DND-41 (cell line): ENCODE data around the gene PHKB.

Source experiments
- ATAC-seq: fragments of 200-7000 bp; cut with Tn5 transposase; 3 replicates; pipeline ENCODE4 v1.9.1; 2021; ENCODE audit warnings: low read depth; ENCODE audit not compliant: insufficient read depth
- DNase-seq: peaks from one replicate; pipeline ENCODE4 v3.0.0-alpha.2; 2020
- H2AFZ ChIP-seq: 2 replicates; pipeline ENCODE4 v1.6.0; 2012; ENCODE audit warnings: low read depth, low read length
- H3K27ac ChIP-seq: 2 replicates; pipeline ENCODE4 v1.5.1; 2012; ENCODE audit warnings: low read length, inconsistent platforms
- H3K27me3 ChIP-seq: fragments of 200-600 bp; sonication (generic); 2 replicates; pipeline ENCODE4 v1.6.0; 2012; ENCODE audit warnings: low read length, mild to moderate bottlenecking, inconsistent platforms; ENCODE audit not compliant: insufficient read depth, poor library complexity
- H3K36me3 ChIP-seq: 2 replicates; pipeline ENCODE4 v1.5.1; 2012; ENCODE audit warnings: low read length, inconsistent platforms; ENCODE audit not compliant: insufficient read depth
- H3K4me1 ChIP-seq: 2 replicates; pipeline ENCODE4 v1.5.1; 2012; ENCODE audit warnings: mild to moderate bottlenecking, low read length; ENCODE audit not compliant: insufficient read depth
- H3K4me2 ChIP-seq: 2 replicates; pipeline ENCODE4 v1.6.0; 2012; ENCODE audit warnings: mild to moderate bottlenecking, moderate library complexity, low read length, inconsistent platforms; ENCODE audit not compliant: insufficient read depth
- H3K4me3 ChIP-seq, 2 experiments: fragments of 200-600 bp in 1 of 2; shearing (Covaris generic) in 1 of 2; 2 replicates each; pipeline ENCODE4 v1.5.1; 2012 to 2016; ENCODE audit warnings: inconsistent platforms in 2 of 2, low read length in 2 of 2, mild to moderate bottlenecking in 2 of 2, low read depth in 1 of 2, moderate library complexity in 1 of 2
- H3K79me2 ChIP-seq: 2 replicates; pipeline ENCODE4 v1.6.0; 2012; ENCODE audit warnings: low read length, inconsistent platforms; ENCODE audit not compliant: insufficient read depth
- H3K9ac ChIP-seq: 2 replicates; pipeline ENCODE4 v1.6.0; 2012; ENCODE audit warnings: low read depth, mild to moderate bottlenecking, inconsistent platforms, low read length, moderate library complexity
- H3K9me3 ChIP-seq: 2 replicates; pipeline ENCODE4 v1.5.1; 2012; ENCODE audit warnings: low read length, moderate library complexity, mild to moderate bottlenecking, inconsistent platforms; ENCODE audit not compliant: insufficient read depth, severe bottlenecking
- H4K20me1 ChIP-seq: 2 replicates; pipeline ENCODE4 v1.6.0; 2012; ENCODE audit warnings: low read length; ENCODE audit not compliant: insufficient read depth
- EZH2 ChIP-seq: IDR thresholded peaks from 3 replicates; pipeline ENCODE4 v1.6.1; 2012; ENCODE audit warnings: borderline replicate concordance, low read depth, mild to moderate bottlenecking, moderate library complexity, low read length, inconsistent platforms; ENCODE audit not compliant: severe bottlenecking
- TF ChIP-seq, protein P1 (sequence below): IDR thresholded peaks from 2 replicates; pipeline ENCODE4 v1.5.1; 2012; ENCODE audit warnings: borderline replicate concordance, low read length, moderate library complexity, mild to moderate bottlenecking; ENCODE audit not compliant: poor library complexity, severe bottlenecking; ENCODE audit errors: extremely low read depth

The PHKB gene

GRCh38 chr16:47732523-47733111 is 271.5 kb downstream of the PHKB start:
- no peak overlapping the region for H3K27ac ChIP-seq
- H3K4me2 ChIP-seq, result no peak overlapping the region

GRCh38 chr16:47734081-47734857 is 273.1 kb downstream of the PHKB start:
- no peak overlapping the region for H2AFZ ChIP-seq
- no peaks in the 10 kb centered on the region for H3K4me1 ChIP-seq
- H3K27me3 ChIP-seq, result no peaks in the 10 kb centered on the region
- no peaks in the 10 kb centered on the region for H3K9me3 ChIP-seq
- H3K79me2 ChIP-seq, result no peaks in the 10 kb centered on the region
- no peak overlapping the region for H3K4me3 ChIP-seq
- DNase-seq, result no peak
- no peak overlapping the region for H3K27ac ChIP-seq
- no peak overlapping the region for H3K4me2 ChIP-seq
- no peak overlapping the region for H3K9ac ChIP-seq
- no peaks in the 10 kb centered on the region for H4K20me1 ChIP-seq
- ATAC-seq, result no peak
- H3K36me3 ChIP-seq, result no peaks in the 10 kb centered on the region
- TF ChIP-seq, protein P1, sequence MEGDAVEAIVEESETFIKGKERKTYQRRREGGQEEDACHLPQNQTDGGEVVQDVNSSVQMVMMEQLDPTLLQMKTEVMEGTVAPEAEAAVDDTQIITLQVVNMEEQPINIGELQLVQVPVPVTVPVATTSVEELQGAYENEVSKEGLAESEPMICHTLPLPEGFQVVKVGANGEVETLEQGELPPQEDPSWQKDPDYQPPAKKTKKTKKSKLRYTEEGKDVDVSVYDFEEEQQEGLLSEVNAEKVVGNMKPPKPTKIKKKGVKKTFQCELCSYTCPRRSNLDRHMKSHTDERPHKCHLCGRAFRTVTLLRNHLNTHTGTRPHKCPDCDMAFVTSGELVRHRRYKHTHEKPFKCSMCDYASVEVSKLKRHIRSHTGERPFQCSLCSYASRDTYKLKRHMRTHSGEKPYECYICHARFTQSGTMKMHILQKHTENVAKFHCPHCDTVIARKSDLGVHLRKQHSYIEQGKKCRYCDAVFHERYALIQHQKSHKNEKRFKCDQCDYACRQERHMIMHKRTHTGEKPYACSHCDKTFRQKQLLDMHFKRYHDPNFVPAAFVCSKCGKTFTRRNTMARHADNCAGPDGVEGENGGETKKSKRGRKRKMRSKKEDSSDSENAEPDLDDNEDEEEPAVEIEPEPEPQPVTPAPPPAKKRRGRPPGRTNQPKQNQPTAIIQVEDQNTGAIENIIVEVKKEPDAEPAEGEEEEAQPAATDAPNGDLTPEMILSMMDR, result no peak
- TF ChIP-seq EZH2, result no peak

More at GRCh38 chr16:47732523-47733111, 271.5 kb downstream of the PHKB start:
- no peaks in the 10 kb centered on the region for H3K4me1 ChIP-seq
- ATAC-seq, result no peak
- no peak for DNase-seq
- H3K9me3 ChIP-seq, result no peaks in the 10 kb centered on the region
- no peaks in the 10 kb centered on the region for H4K20me1 ChIP-seq
- H3K4me3 ChIP-seq, result no peak overlapping the region
- H3K79me2 ChIP-seq, result no peaks in the 10 kb centered on the region
- no peak overlapping the region for H2AFZ ChIP-seq
- TF ChIP-seq, protein P1, result no peak
- TF ChIP-seq EZH2, result no peak
- no peaks in the 10 kb centered on the region for H3K27me3 ChIP-seq
- no peaks in the 10 kb centered on the region for H3K36me3 ChIP-seq
- H3K9ac ChIP-seq, result no peak overlapping the region

DNA sequence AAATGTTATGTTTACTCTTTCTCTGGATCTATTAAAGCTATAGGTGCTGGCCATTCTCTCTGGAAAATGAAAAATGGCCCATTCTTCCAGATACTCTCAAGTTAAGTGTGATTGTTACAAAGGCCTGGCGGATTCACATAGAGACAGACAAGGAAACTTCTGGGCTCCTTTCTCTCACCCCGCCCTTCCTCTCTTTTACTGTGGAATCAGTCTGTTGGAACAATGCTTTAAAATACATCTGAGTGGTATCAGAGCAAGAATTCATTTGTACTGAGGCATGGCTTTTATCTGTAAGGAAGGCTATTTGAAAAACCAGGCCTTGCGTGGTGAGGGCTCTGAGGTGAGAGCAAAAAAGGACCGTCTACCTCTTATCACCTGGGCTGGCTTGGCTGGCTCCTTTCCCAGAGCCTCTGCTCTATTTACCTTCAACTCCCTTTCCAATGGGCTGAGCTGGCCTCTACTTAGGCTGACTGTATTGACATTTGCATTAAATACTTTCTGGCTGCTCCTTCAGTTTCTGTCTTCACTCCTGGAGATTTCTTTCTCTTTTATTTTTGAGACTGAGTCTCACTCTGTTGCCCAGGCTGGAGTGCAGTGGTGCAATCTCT is 274.0 kb downstream of the PHKB start:
- H3K9ac ChIP-seq, result no peak overlapping the region
- no peak overlapping the region for H2AFZ ChIP-seq
- no peaks in the 10 kb centered on the region for H3K36me3 ChIP-seq
- no peak for DNase-seq
- no peaks in the 10 kb centered on the region for H3K27me3 ChIP-seq
- no peak overlapping the region for H3K27ac ChIP-seq
- no peak for ATAC-seq
- no peaks in the 10 kb centered on the region for H3K4me1 ChIP-seq
- H3K4me2 ChIP-seq, result no peak overlapping the region
- H3K79me2 ChIP-seq, result no peaks in the 10 kb centered on the region
- H3K4me3 ChIP-seq, result no peak overlapping the region
- TF ChIP-seq EZH2, result no peak
- TF ChIP-seq, protein P1, result no peak
- H3K9me3 ChIP-seq, result no peaks in the 10 kb centered on the region
- no peaks in the 10 kb centered on the region for H4K20me1 ChIP-seq
